ENCODE data around the gene ZNF710.
"Not testable (repeated sequence)": the region's sequence is repeated elsewhere in the genome, so short reads cannot be mapped to it uniquely, and the experiment has no call there.

Gene ZNF710

GRCh38 chr15:90001062-90001682 lies at the start of gene ZNF710:
TSS of gene ZNF710 (plus strand) at chr15:90001324. CDS start at chr15:90067138, 65,814 bp downstream.
- peak within 1 kb of the TSS; percentile 78 for H3K4me3 ChIP-seq (ENCODE audit: low read length)
- DNase-seq (ENCODE audit: low read depth) = peak; percentile 48
- no peak for TF ChIP-seq CTCF (IDR thresholded peaks at IDR 0.05; ENCODE audit: insufficient read depth, low read depth, low read length, missing control alignments)

- H3K4me3 ChIP-seq (ENCODE audit: low read length) = no peak overlapping the region
- DNase-seq (ENCODE audit: low read depth) = no peak
- no peak for TF ChIP-seq CTCF (IDR thresholded peaks at IDR 0.05; ENCODE audit: insufficient read depth, low read depth, low read length, missing control alignments)
These were observed 46.6 kb upstream of the ZNF710 start for GRCh38 chr15:89954541-89954940.

GRCh38 chr15:89955449-89955998 lies 45.6 kb upstream of the ZNF710 start:
- DNase-seq (ENCODE audit: low read depth); H3K4me3 ChIP-seq (ENCODE audit: low read length): not testable (repeated sequence)

GRCh38 chr15:89958107-89958805 lies 42.9 kb upstream of the ZNF710 start:
- no peak overlapping the region for H3K4me3 ChIP-seq (ENCODE audit: low read length)
- DNase-seq (ENCODE audit: low read depth) = peak; percentile 95
- no peak for TF ChIP-seq CTCF (IDR thresholded peaks at IDR 0.05; ENCODE audit: insufficient read depth, low read depth, low read length, missing control alignments)

GRCh38 chr15:89963301-89964231 lies 37.6 kb upstream of the ZNF710 start:
- no peak for TF ChIP-seq CTCF (IDR thresholded peaks at IDR 0.05; ENCODE audit: insufficient read depth, low read depth, low read length, missing control alignments)
- DNase-seq (ENCODE audit: low read depth) = no peak
- H3K4me3 ChIP-seq (ENCODE audit: low read length) = no peak overlapping the region

- no peak overlapping the region for H3K4me3 ChIP-seq (ENCODE audit: low read length)
- no peak for DNase-seq (ENCODE audit: low read depth)
- no peak for TF ChIP-seq CTCF (IDR thresholded peaks at IDR 0.05; ENCODE audit: insufficient read depth, low read depth, low read length, missing control alignments)
These were observed 36.7 kb upstream of the ZNF710 start for GRCh38 chr15:89964232-89964954.
